ENCODE data around the gene PDIA2. TPM values are rescaled to one million over a fixed set of nuclear protein-coding genes. Genes with fewer than 3 reads are reported as not detected.

PDIA2 gene
- total and polyA plus RNA-seq, 10 of the 15 experiments (the other 5 are each of a cell fraction or from before 2014, with no cell fraction given): 0.11 to 0.36 TPM; not detected in 8

- H4K20me1 ChIP-seq (ENCODE audit: control insufficient read depth, insufficient read depth): no peaks in the 10 kb centered on the region
- H3K27me3 ChIP-seq (replicated peaks in 1 of 2; ENCODE audit: control insufficient read depth in 2 of 2, insufficient read depth in 2 of 2, low read length in 1 of 2): no peaks in the 10 kb centered on the region
- H2AFZ ChIP-seq (ENCODE audit: control insufficient read depth, low read depth, low read length): no peak overlapping the region
- no peaks in the 10 kb centered on the region for H3K9me3 ChIP-seq (replicated peaks; ENCODE audit: control insufficient read depth, insufficient read depth, low read length)
- ChIA-PET CTCF (no interaction called here), POLR2A (interaction anchor here (0.5 kb wide), 1 partner anchor 196 kb away, joined by 10 read pairs; no protein-coding TSS in a partner anchor), SMC1A (ENCODE audit: uncharacterized antibody, unreplicated experiment) (no interaction called here), RAD21 (ENCODE audit: unreplicated experiment) (no interaction called here)
- H3K4me3 ChIP-seq: no peak overlapping the region
- no peaks in the 10 kb centered on the region for H3K79me2 ChIP-seq (ENCODE audit: control insufficient read depth, insufficient read depth, low read length)
- no peak overlapping the region for H3K9ac ChIP-seq (ENCODE audit: control insufficient read depth, insufficient read depth, low read length)
- TF ChIP-seq ZNF622 (IDR thresholded peaks at IDR 0.05) (no peak), RUNX3 (IDR thresholded peaks at IDR 0.05; ENCODE audit: low read length) (no peak)
- no TSS peak for BruUV-seq (replicated peaks)
- H3K4me2 ChIP-seq (ENCODE audit: control insufficient read depth, insufficient read depth): no peak overlapping the region
- 89% methylated on average over 27 of the region's 37 CpGs for WGBS (ENCODE audit: insufficient coverage, insufficient replicate concordance, low lambda C conversion rate, missing lambda C conversion rate)
- FAIRE-seq: no peak
- H3K36me3 ChIP-seq (ENCODE audit: control insufficient read depth in 2 of 2, insufficient read depth in 2 of 2, low read length in 1 of 2): no peaks in the 10 kb centered on the region; a peak in 3 of 4 replicates
- no peaks in the 10 kb centered on the region for H3K4me1 ChIP-seq (ENCODE audit: control insufficient read depth, insufficient read depth, low read length)
- intact Hi-C loops (cut with micrococcal nuclease; ENCODE audit: unreplicated experiment): no loop called here
- no peak overlapping the region for H3K27ac ChIP-seq (ENCODE audit: control insufficient read depth, insufficient read depth)
- no peak for DNase-seq (ENCODE audit: low read depth, low spot score)
- no peak for ATAC-seq
- in situ Hi-C loops (cut with MboI): no loop called here
Measured at GRCh38 chr16:296806-297510, 14.0 kb downstream of the PDIA2 start.

DNA sequence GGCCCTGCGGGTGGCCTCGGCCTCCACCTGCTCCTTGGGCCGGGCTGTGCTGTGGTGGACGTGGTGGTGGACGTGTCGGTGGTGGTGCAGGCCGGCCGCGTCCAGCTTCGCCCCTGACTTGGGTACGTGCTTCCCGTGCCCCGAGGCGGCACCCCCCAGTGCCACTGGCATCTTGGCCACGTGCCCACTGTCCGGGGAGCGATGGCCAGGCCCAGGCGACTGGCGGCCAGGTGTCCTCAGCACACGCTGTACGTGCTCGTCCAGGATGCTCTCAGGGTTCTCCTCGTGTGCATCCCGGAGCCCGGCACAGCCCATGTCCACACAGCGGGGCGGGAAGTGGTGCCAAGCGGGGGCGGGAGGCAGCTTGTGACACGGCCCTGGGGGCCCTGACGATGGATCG is 14.9 kb downstream of the PDIA2 start:
- Histone ChIP-seq H3K9me3 (replicated peaks; ENCODE audit: control insufficient read depth, insufficient read depth, low read length) (no peaks in the 10 kb centered on the region), H3K9ac (ENCODE audit: control insufficient read depth, insufficient read depth, low read length) (no peak overlapping the region), H3K27ac (ENCODE audit: control insufficient read depth, insufficient read depth) (no peak overlapping the region), H3K4me2 (ENCODE audit: control insufficient read depth, insufficient read depth) (no peak overlapping the region), H3K79me2 (ENCODE audit: control insufficient read depth, insufficient read depth, low read length) (no peaks in the 10 kb centered on the region), H3K27me3 (replicated peaks in 1 of 2; ENCODE audit: control insufficient read depth in 2 of 2, insufficient read depth in 2 of 2, low read length in 1 of 2) (no peaks in the 10 kb centered on the region), H3K36me3 (ENCODE audit: control insufficient read depth in 2 of 2, insufficient read depth in 2 of 2, low read length in 1 of 2) (no peaks in the 10 kb centered on the region; a peak in 3 of 4 replicates), H4K20me1 (ENCODE audit: control insufficient read depth, insufficient read depth) (no peaks in the 10 kb centered on the region), H3K4me1 (ENCODE audit: control insufficient read depth, insufficient read depth, low read length) (no peaks in the 10 kb centered on the region), H2AFZ (ENCODE audit: control insufficient read depth, low read depth, low read length) (no peak overlapping the region), H3K4me3 (no peak overlapping the region)
- BruUV-seq (replicated peaks): no TSS peak
- ATAC-seq (no peak), DNase-seq (ENCODE audit: low read depth, low spot score) (no peak), FAIRE-seq (no peak)
- intact Hi-C loops (cut with micrococcal nuclease; ENCODE audit: unreplicated experiment): no loop called here
- ChIA-PET POLR2A (interaction anchor here (0.5 kb wide), 1 partner anchor 195 kb away, joined by 10 read pairs; no protein-coding TSS in a partner anchor), CTCF (no interaction called here), SMC1A (ENCODE audit: uncharacterized antibody, unreplicated experiment) (interaction anchor here (1.0 kb wide), 1 partner anchor 69 kb away, joined by 3 read pairs; no protein-coding TSS in a partner anchor), RAD21 (ENCODE audit: unreplicated experiment) (no interaction called here)
- WGBS (ENCODE audit: insufficient coverage, insufficient replicate concordance, low lambda C conversion rate, missing lambda C conversion rate): 99% methylated on average over 21 of the region's 32 CpGs
- in situ Hi-C loops (cut with MboI): no loop called here
- TF ChIP-seq GABPA (IDR thresholded peaks at IDR 0.05; ENCODE audit: low read depth) (no peak), NFIC (IDR thresholded peaks at IDR 0.05; ENCODE audit: low read depth, low read length) (no peak), RFX5 (IDR thresholded peaks at IDR 0.05; ENCODE audit: low read depth, low read length) (no peak), IRF3 (IDR thresholded peaks at IDR 0.05) (no peak), NBN (IDR thresholded peaks at IDR 0.05) (no peak), ZNF384 (IDR thresholded peaks at IDR 0.05; ENCODE audit: borderline replicate concordance, low read depth, low read length) (no peak), RUNX3 (IDR thresholded peaks at IDR 0.05; ENCODE audit: low read length) (no peak), BMI1 (IDR thresholded peaks at IDR 0.05; ENCODE audit: borderline replicate concordance) (no peak), NR2C2 (IDR thresholded peaks at IDR 0.05; ENCODE audit: borderline replicate concordance, control insufficient read depth, insufficient read length, low read depth) (no peak), ZNF274 (IDR thresholded peaks at IDR 0.05; ENCODE audit: insufficient read depth, insufficient read length) (no peak), RB1 (IDR thresholded peaks at IDR 0.05; ENCODE audit: borderline replicate concordance) (no peak)
- TF ChIP-seq, protein P1, sequence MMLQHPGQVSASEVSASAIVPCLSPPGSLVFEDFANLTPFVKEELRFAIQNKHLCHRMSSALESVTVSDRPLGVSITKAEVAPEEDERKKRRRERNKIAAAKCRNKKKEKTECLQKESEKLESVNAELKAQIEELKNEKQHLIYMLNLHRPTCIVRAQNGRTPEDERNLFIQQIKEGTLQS (IDR thresholded peaks at IDR 0.05; ENCODE audit: borderline replicate concordance, extremely low read depth, low read depth, low read length): no peak
- TF ChIP-seq, protein P2, sequence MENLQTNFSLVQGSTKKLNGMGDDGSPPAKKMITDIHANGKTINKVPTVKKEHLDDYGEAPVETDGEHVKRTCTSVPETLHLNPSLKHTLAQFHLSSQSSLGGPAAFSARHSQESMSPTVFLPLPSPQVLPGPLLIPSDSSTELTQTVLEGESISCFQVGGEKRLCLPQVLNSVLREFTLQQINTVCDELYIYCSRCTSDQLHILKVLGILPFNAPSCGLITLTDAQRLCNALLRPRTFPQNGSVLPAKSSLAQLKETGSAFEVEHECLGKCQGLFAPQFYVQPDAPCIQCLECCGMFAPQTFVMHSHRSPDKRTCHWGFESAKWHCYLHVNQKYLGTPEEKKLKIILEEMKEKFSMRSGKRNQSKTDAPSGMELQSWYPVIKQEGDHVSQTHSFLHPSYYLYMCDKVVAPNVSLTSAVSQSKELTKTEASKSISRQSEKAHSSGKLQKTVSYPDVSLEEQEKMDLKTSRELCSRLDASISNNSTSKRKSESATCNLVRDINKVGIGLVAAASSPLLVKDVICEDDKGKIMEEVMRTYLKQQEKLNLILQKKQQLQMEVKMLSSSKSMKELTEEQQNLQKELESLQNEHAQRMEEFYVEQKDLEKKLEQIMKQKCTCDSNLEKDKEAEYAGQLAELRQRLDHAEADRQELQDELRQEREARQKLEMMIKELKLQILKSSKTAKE (IDR thresholded peaks at IDR 0.05; ENCODE audit: low read depth, poor library complexity, severe bottlenecking): no peak
